HepG2 (cell line): ENCODE measurements around the gene GNG3. TPM values are rescaled to one million over a fixed set of nuclear protein-coding genes. Genes with fewer than 3 reads are reported as not detected.

Experiments
- CHCHD3 ChIP-seq: sonication (generic); formaldehyde crosslinking; IDR thresholded peaks from 2 replicates; pipeline ENCODE4 v1.8.0; 2022; ENCODE audit warnings: mild to moderate bottlenecking, missing genetic modification reagents, moderate library complexity
- FOXK2 ChIP-seq: fragments of 450-650 bp; IDR thresholded peaks from 2 replicates; pipeline ENCODE4 v1.6.1; 2016
- GABPB1 ChIP-seq: IDR thresholded peaks from 2 replicates; pipeline ENCODE4 v1.6.1; 2016; ENCODE audit warnings: mild to moderate bottlenecking, missing genetic modification reagents, moderate library complexity, missing compliant biosample characterization
- GZF1 ChIP-seq: sonication (generic); formaldehyde crosslinking; IDR thresholded peaks from 2 replicates; pipeline ENCODE4 v1.5.1; 2020; ENCODE audit warnings: mild to moderate bottlenecking, missing genetic modification reagents
- MXD4 ChIP-seq: IDR thresholded peaks from 2 replicates; pipeline ENCODE4 v1.6.1; 2016; ENCODE audit warnings: mild to moderate bottlenecking, missing biosample characterization, missing genetic modification reagents
- NCOR1 ChIP-seq: fragments of 200-600 bp; sonication (generic); IDR thresholded peaks from 2 replicates; pipeline ENCODE4 v1.7.0; 2017; ENCODE audit warnings: antibody characterized with exemption, low read length, borderline replicate concordance
- NR1H2 ChIP-seq: sonication (generic); formaldehyde crosslinking; IDR thresholded peaks from 2 replicates; pipeline ENCODE4 v1.8.1; 2022; ENCODE audit warnings: low read depth, missing genetic modification reagents, borderline replicate concordance
- NR3C1 ChIP-seq: sonication (generic); formaldehyde crosslinking; IDR thresholded peaks from 2 replicates; pipeline ENCODE4 v1.4.0; 2020; ENCODE audit warnings: missing genetic modification reagents
- POLR2G ChIP-seq: fragments of 200-400 bp; formaldehyde crosslinking; IDR thresholded peaks from 2 replicates; pipeline ENCODE4 v1.6.1; 2018; ENCODE audit warnings: mild to moderate bottlenecking, low read depth, low read length, moderate library complexity
- SALL2 ChIP-seq: sonication (generic); formaldehyde crosslinking; IDR thresholded peaks from 2 replicates; pipeline ENCODE4 v1.8.1; 2023; ENCODE audit warnings: mild to moderate bottlenecking, missing genetic modification reagents, inconsistent platforms
- SIX1 ChIP-seq: sonication (generic); formaldehyde crosslinking; IDR thresholded peaks from 2 replicates; pipeline ENCODE4 v1.4.0; 2020; ENCODE audit warnings: missing genetic modification reagents, borderline replicate concordance
- ZNF136 ChIP-seq: sonication (generic); formaldehyde crosslinking; IDR thresholded peaks from 2 replicates; pipeline ENCODE4 v1.8.1; 2022; ENCODE audit warnings: low read depth, mild to moderate bottlenecking, moderate library complexity, missing genetic modification reagents
- ZNF546 ChIP-seq: sonication (generic); formaldehyde crosslinking; conservative IDR thresholded peaks from 2 replicates; pipeline ENCODE4 v1.8.1; 2023; ENCODE audit warnings: mild to moderate bottlenecking, missing genetic modification reagents
- ZNF737 ChIP-seq: sonication (generic); formaldehyde crosslinking; IDR thresholded peaks from 2 replicates; pipeline ENCODE4 v1.5.0; 2020; ENCODE audit warnings: missing genetic modification reagents, mild to moderate bottlenecking, borderline replicate concordance
- ZNF761 ChIP-seq: sonication (generic); formaldehyde crosslinking; conservative IDR thresholded peaks from 2 replicates; pipeline ENCODE4 v1.4.0; 2020; ENCODE audit warnings: mild to moderate bottlenecking, missing genetic modification reagents
- polyA plus RNA-seq, 8 experiments: library from polyadenylated mRNA; depleted of rRNA in 3 of 8; stranded (reverse) in 7 of 8; unstranded in 1 of 8; fragments of >200 nt; fragmentation: Illumina TruSeq in 4 of 8; extraction: Trizol in 4 of 8; gene quantifications; 2 replicates each; pipeline versions ENCODE4 v1.2.1 to v1.2.3, GENCODE V29; 2011 to 2016; ENCODE audit warnings: low read depth in 4 of 8, missing spikeins in 1 of 8, mixed read lengths in 1 of 8; ENCODE audit not compliant: insufficient read depth in 1 of 8
- total RNA-seq, 5 experiments: library from RNA; depleted of rRNA; stranded (reverse); fragments of >200 nt; fragmentation: Illumina TruSeq; extraction: Trizol; gene quantifications; 2 replicates each; pipeline ENCODE4 v1.2.3, GENCODE V29; 2016; ENCODE audit warnings: low read depth in 1 of 5
- TF ChIP-seq, protein P1 (sequence below): sonication (generic); formaldehyde crosslinking; IDR thresholded peaks from 2 replicates; pipeline ENCODE4 v1.4.0; 2020; ENCODE audit warnings: mild to moderate bottlenecking, missing genetic modification reagents
- TF ChIP-seq, protein P2 (sequence below): sonication (generic); formaldehyde crosslinking; IDR thresholded peaks from 2 replicates; pipeline ENCODE4 v1.5.0; 2020; ENCODE audit warnings: mild to moderate bottlenecking, missing genetic modification reagents, borderline replicate concordance

Gene GNG3
- total and polyA plus RNA-seq, 2 of the 13 experiments (the other 11 are each of a cell fraction or from before 2014, with no cell fraction given): not detected

DNA sequence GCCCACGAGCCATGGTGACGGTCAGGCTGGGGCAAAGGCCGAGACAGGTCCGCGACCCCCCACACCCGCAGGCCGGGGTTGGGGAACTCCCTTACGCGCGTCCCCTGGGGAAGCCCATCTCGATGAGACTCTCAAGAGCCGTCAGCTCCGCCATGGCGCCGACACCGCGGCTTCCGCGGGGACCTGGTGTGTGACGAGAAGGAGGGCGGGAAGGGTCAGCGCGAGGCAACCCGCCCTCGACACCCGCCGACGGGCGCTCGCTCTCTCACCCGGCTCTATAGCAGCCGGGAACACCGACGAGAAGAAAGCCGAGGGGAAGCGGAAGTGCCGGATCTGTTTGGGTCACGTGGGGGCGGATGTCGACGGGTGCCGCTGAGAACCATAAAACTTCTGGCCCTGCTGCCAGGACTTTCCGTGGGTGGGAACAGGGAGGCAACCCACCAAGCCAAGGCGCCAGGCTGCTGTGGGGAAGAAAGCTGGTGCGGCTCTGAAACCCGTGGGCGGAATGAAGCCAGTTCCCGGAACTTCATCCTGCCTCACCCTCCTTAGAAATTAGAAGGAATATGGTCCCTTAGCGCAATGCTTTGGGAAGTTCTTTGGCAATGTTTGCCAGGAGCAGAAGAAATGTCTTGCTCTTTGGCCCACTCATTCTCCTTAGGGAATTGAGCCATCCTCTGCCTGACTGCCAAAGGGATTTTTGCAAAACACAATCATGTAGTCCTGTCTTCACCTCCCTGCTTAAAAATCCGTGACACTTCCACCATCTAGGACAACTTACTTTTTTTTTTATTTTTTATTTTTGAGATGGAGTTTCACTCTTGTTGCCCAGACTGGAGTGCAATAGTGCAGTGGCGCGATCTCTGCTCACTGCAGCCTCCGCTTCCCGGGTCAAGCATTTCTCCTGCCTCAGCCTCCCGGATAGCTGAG lies 28.4 kb upstream of the GNG3 start, which contains the start of gene UBXN1 (continued):
- TF ChIP-seq POLR2G (peak; percentile 92), GZF1 (CRISPR knock-in tag) (peak; percentile 83; the same call in 1 of the 2 replicates), ZNF546 (CRISPR knock-in tag) (0 out of 2 replicates have a peak, but pooled peaks have one; percentile 50), NCOR1 (no peak), GABPB1 (peak; percentile 98), FOXK2 (no peak), ZNF136 (CRISPR knock-in tag) (no peak), NR3C1 (CRISPR knock-in tag) (no peak), SALL2 (CRISPR knock-in tag) (0 out of 2 replicates have a peak, but pooled peaks have one; percentile 32), ZNF737 (CRISPR knock-in tag) (no peak), CHCHD3 (CRISPR knock-in tag) (no peak), SIX1 (CRISPR knock-in tag) (0 out of 2 replicates have a peak, but pooled peaks have one; percentile 44), MXD4 (CRISPR knock-in tag) (peak; percentile 42; the same call in 1 of the 2 replicates), ZNF761 (0 out of 2 replicates have a peak, but pooled peaks have one; percentile 11), NR1H2 (CRISPR knock-in tag) (no peak)
- TF ChIP-seq, protein P1, sequence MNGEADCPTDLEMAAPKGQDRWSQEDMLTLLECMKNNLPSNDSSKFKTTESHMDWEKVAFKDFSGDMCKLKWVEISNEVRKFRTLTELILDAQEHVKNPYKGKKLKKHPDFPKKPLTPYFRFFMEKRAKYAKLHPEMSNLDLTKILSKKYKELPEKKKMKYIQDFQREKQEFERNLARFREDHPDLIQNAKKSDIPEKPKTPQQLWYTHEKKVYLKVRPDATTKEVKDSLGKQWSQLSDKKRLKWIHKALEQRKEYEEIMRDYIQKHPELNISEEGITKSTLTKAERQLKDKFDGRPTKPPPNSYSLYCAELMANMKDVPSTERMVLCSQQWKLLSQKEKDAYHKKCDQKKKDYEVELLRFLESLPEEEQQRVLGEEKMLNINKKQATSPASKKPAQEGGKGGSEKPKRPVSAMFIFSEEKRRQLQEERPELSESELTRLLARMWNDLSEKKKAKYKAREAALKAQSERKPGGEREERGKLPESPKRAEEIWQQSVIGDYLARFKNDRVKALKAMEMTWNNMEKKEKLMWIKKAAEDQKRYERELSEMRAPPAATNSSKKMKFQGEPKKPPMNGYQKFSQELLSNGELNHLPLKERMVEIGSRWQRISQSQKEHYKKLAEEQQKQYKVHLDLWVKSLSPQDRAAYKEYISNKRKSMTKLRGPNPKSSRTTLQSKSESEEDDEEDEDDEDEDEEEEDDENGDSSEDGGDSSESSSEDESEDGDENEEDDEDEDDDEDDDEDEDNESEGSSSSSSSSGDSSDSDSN (CRISPR knock-in tag): peak; percentile 74
- TF ChIP-seq, protein P2, sequence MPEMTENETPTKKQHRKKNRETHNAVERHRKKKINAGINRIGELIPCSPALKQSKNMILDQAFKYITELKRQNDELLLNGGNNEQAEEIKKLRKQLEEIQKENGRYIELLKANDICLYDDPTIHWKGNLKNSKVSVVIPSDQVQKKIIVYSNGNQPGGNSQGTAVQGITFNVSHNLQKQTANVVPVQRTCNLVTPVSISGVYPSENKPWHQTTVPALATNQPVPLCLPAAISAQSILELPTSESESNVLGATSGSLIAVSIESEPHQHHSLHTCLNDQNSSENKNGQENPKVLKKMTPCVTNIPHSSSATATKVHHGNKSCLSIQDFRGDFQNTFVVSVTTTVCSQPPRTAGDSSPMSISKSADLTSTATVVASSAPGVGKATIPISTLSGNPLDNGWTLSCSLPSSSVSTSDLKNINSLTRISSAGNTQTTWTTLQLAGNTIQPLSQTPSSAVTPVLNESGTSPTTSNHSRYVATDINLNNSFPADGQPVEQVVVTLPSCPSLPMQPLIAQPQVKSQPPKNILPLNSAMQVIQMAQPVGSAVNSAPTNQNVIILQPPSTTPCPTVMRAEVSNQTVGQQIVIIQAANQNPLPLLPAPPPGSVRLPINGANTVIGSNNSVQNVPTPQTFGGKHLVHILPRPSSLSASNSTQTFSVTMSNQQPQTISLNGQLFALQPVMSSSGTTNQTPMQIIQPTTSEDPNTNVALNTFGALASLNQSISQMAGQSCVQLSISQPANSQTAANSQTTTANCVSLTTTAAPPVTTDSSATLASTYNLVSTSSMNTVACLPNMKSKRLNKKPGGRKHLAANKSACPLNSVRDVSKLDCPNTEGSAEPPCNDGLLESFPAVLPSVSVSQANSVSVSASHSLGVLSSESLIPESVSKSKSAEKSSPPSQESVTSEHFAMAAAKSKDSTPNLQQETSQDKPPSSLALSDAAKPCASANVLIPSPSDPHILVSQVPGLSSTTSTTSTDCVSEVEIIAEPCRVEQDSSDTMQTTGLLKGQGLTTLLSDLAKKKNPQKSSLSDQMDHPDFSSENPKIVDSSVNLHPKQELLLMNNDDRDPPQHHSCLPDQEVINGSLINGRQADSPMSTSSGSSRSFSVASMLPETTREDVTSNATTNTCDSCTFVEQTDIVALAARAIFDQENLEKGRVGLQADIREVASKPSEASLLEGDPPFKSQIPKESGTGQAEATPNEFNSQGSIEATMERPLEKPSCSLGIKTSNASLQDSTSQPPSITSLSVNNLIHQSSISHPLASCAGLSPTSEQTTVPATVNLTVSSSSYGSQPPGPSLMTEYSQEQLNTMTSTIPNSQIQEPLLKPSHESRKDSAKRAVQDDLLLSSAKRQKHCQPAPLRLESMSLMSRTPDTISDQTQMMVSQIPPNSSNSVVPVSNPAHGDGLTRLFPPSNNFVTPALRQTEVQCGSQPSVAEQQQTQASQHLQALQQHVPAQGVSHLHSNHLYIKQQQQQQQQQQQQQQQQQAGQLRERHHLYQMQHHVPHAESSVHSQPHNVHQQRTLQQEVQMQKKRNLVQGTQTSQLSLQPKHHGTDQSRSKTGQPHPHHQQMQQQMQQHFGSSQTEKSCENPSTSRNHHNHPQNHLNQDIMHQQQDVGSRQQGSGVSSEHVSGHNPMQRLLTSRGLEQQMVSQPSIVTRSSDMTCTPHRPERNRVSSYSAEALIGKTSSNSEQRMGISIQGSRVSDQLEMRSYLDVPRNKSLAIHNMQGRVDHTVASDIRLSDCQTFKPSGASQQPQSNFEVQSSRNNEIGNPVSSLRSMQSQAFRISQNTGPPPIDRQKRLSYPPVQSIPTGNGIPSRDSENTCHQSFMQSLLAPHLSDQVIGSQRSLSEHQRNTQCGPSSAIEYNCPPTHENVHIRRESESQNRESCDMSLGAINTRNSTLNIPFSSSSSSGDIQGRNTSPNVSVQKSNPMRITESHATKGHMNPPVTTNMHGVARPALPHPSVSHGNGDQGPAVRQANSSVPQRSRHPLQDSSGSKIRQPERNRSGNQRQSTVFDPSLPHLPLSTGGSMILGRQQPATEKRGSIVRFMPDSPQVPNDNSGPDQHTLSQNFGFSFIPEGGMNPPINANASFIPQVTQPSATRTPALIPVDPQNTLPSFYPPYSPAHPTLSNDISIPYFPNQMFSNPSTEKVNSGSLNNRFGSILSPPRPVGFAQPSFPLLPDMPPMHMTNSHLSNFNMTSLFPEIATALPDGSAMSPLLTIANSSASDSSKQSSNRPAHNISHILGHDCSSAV: no peak
